HT-29 (cell line): Measurements from ENCODE around the gene DNAH17. TPM values are rescaled to one million over a fixed set of nuclear protein-coding genes. Genes with fewer than 3 reads are reported as not detected.
"Not testable (repeated sequence)": the region's sequence is repeated elsewhere in the genome, so short reads cannot be mapped to it uniquely, and the experiment has no call there.

Source experiments
- DNase-seq: peaks from one replicate; pipeline ENCODE4 v3.0.0-alpha.2; 2015; ENCODE audit warnings: low spot score
- total RNA-seq: library from RNA; depleted of rRNA; stranded (reverse); fragments of >200 nt; shearing (Covaris generic); gene quantifications from 2 replicates; pipeline ENCODE4 v1.2.3, GENCODE V29; 2014

Gene DNAH17
- total RNA-seq, 1 experiment from 2014 or later = not detected

DNA sequence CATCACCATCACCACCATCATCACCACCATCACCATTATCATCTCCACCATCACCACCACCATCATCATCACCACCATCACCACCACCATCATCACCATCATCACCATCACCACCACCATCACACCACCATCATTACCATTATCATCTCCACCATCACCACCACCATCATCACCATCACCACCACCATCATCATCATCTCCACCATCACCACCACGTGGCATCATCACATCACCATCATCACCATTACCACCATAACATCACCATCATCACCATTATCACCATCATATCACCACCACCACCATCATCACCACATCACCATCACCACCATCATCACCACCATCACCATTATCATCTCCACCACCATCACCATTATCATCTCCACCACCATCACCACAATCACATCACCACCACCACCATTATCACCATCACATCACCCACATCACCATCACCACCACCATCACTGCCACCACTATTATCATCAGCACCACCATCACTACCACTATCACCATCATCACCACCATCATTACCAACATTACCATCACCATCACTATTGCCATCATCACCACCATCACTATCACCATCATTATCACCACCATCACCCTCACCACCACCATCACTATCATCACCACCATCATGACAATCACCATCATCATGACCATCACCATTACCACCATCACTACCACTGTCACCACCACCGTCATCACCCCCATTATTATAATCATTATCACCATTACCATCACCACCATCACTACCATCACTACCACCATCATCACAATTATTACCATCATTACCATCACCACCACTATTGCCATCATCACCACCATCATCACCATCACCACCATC lies 99.1 kb downstream of the DNAH17 start:
- DNase-seq = no peak

- DNase-seq = no peak
Measured at GRCh38 chr17:78476973-78477372, 100.2 kb downstream of the DNAH17 start.

GRCh38 chr17:78476149-78476548 lies 101.0 kb downstream of the DNAH17 start:
- DNase-seq = no peak

GRCh38 chr17:78475211-78475610 lies 102.0 kb downstream of the DNAH17 start:
- DNase-seq = no peak

DNA sequence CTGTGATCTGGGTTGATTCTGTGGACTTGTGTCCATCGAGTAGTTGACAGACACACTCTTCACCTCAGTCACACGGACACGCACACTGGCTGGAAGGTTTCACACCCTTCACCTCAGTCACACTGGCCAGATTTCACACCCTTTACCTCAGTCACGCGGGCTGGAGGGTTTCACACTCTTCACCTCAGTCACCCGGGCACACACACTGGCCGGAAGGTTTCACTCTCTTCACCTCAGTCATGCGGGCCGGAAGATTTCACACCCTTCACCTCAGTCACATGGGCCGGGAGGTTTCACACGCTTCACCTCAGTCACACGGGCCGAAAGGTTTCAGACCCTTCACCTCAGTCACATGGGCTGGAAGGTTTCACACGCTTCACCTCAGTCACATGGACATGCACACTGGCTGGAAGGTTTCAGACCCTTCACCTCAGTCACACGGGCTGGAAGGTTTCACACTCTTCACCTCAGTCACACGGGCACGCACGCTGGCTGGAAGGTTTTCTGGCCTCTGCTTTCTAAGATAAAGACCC lies 102.5 kb downstream of the DNAH17 start:
- no peak for DNase-seq

DNA sequence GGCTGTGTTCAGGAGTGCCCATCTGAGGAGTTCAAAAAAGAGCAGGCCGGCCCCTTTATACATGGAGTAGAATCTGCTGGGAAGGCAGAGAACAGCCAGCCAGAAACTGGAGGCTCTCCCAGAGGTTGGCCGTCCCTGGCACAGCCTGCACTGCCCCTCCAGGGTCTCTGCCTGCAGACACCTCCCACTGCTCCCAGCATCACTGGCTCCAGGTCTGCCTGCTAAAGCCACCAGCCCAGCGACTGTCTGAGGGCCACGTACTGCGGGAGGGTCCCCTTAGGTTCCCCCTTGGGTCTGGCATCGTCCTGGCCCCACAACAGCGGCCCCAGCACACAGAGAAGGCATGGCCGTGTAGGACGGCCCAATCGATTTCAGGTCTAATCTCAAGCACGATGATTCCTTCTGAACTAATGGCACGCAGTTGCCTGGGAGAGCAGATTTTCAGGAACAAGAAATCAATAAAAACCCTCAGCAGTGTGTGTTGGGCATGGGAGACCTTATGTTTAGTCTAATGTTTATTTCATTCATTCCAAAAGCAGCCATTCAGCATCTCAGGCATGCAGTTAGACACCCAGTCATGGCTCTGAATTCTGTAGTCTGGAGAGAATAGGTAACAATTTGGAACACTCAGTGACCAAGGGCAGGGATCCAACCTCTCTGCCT lies 103.1 kb downstream of the DNAH17 start:
- DNase-seq = no peak

DNA sequence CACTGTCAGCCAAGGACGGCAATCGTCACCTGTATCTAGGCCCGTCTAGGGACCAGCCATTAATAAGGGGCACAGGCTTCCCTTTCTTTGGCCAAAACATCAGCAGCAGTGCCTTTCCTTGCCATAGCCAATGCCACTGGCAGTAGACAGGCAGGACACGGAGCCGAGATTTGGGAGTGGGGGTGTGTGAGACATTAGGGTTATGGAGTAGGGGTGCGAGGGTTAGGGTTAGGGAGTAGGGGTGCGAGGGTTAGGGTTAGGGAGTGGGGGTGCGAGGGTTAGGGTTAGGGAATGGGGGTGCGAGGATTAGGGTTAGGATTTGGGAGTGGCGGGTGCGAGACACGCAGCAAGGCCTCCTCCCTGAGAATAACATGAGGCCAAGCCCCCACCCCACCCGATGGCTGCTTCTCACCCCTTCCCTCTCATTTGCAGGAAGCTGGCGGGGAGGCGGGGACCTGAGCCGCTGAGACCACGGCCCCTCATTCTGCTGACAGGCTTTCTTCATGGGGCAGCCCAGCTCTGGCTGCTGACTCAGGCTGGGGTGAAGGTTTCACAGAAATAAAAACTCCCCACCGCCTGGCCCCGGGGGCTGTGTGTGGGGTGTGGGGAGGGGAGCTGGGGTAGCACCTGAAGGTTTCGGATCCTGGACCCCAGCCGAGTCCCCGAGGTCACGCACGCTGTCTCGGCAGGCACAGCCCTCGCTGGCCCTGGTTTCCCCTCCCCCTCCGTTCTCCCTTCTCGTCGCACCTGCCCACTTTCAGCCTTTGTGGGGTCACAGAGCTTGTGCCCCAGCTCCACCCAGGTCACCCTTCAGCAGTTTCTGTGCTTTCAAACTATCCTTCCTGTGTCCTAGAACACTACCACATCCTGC lies 104.9 kb downstream of the DNAH17 start:
- no peak for DNase-seq

DNA sequence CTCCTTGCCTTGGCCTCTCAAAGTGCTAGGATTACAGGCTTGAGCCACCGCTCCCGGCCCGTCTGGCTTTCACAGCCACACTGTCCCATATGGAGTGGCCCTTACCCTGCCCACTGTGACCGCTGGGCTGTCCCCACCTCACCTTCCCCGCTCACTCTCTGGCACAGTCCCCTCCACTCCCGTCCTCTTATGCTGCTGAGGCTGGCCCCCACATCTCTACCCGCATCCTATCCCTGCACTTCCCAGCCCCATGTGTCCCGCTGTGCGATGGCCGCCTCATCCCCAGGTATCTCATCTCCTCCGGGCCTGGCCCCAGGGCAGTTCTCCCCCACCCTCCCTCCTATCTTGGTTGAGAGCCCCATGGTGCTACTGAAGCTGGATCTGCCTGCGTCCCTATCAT lies 105.6 kb downstream of the DNAH17 start:
- no peak for DNase-seq

GRCh38 chr17:78469443-78469842 lies 107.8 kb downstream of the DNAH17 start:
- no peak for DNase-seq

DNA sequence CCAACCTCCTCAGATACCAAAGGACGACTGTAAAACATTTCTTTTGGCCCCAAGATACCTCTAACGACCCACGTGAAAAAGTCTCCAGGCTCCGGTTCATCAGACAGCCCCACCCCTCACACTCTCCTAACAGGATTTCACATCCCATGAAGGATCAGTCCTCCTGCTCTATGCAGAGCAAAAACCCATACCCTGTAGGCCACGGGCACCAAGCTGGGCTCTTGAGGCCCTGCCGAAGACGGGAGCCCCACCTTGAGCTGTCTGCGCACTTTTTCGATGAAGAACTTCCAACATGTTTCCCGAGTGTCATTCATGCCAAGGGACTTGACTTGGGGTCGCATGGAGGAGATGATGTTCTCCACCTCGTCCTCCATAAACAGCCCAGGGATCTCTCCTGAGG lies 108.8 kb downstream of the DNAH17 start:
- no peak for DNase-seq

GRCh38 chr17:78466786-78467715 lies 110.1 kb downstream of the DNAH17 start:
- DNase-seq = no peak

- not testable (repeated sequence) for DNase-seq
Measured at GRCh38 chr17:78466109-78466785, 110.9 kb downstream of the DNAH17 start.

DNA sequence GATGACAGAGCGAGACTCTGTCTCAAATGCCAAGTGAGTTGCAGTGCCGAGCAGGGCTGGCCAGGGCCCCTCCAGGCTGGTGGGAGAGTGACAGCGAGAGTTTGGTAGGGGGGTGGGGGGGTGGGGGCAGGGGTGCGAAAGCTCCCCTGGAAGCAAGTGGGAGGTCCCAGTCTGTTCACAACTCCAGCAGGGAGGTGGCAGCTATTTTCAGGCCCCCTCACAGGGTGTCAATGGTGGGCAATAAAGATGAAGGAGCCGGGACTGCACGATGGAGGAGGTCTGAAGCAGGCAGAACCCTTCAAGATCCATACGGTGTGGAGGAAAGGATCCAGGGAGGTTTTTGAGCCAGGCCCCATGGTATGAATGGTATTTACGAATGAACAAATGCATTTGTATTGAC lies 115.0 kb downstream of the DNAH17 start:
- DNase-seq = no peak

GRCh38 chr17:78461799-78462053 lies 115.5 kb downstream of the DNAH17 start:
- no peak for DNase-seq

GRCh38 chr17:78460951-78461798 lies 116.0 kb downstream of the DNAH17 start:
- DNase-seq = no peak

GRCh38 chr17:78460176-78460675 lies 117.0 kb downstream of the DNAH17 start:
- no peak for DNase-seq

DNA sequence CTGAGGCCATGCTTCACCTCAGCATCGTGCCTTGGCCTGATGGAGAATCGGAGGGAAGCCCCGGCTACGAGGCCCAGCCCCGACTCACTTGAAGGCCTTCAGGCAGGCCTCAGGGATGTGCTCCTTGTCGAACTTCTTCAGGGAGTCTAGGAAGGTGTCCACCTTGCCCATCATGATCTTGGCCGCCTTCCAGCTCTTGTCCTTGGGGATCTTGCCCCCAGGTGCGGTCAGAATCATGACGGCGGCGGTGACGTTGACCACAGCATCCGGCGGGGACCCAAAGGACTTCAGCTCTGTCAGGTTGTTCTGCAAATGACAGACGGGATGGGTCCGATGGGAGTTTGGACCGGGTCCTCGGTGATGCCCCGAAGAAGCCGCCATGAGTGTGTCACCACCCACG lies 117.5 kb downstream of the DNAH17 start:
- DNase-seq = no peak

DNA sequence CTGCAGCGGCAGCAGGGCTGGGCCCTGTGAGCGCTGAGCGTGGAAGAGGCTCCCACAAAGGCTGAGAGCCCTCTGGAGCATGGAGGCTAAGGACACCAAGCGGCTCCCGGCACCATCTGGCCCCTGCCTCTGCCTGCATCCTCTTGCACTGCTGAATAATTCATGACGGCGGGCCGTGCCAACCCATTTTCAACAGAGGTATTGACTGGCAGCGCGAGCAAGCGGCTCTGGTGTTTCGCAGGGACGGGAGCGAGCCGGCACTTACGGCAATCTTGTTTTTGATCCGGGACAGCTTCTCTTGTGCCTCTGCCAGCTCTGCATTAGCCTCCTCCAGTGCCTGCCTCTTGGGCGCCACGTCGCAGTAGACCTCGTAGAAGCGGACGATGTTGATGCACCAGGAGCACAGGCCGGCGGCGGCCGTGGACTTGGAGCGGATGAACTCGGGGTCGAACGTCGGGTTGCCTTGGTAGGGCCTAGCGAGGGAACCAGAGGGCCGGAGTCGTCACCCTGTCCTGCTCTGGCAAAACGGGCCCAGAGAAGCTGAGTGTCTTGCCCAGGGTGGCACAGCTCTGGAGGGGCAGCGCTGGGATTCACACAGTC lies 118.4 kb downstream of the DNAH17 start:
- no peak for DNase-seq

DNA sequence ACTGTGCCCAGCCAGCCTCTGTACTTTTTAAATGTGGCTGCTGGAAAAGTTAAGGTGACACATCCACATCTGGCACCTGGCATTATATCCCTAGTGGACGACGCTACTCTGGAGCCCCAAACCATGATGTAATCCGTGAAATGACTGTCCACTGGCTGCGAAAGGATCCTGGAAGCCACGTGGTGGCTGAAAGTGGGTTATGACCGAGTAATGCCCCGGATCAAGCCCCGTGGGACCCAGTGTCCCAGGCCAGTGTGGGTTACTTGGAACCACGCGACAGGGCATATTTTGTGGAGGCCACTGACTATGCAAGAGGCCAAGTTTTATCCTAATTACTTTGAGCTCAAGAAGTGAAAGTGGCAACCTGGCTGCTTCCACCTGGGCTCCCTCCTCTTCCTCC lies 119.1 kb downstream of the DNAH17 start:
- no peak for DNase-seq
